ENCODE measurements around the gene LEO1. TPM values are rescaled to one million over a fixed set of nuclear protein-coding genes. Genes with fewer than 3 reads are reported as not detected.
A peak's percentile ranks its signal among the peaks of the same experiment; 100 is the strongest.

Gene LEO1
- total and polyA plus RNA-seq, 8 donors: 0.58 to 16.3 (median 11.2) TPM

DNA sequence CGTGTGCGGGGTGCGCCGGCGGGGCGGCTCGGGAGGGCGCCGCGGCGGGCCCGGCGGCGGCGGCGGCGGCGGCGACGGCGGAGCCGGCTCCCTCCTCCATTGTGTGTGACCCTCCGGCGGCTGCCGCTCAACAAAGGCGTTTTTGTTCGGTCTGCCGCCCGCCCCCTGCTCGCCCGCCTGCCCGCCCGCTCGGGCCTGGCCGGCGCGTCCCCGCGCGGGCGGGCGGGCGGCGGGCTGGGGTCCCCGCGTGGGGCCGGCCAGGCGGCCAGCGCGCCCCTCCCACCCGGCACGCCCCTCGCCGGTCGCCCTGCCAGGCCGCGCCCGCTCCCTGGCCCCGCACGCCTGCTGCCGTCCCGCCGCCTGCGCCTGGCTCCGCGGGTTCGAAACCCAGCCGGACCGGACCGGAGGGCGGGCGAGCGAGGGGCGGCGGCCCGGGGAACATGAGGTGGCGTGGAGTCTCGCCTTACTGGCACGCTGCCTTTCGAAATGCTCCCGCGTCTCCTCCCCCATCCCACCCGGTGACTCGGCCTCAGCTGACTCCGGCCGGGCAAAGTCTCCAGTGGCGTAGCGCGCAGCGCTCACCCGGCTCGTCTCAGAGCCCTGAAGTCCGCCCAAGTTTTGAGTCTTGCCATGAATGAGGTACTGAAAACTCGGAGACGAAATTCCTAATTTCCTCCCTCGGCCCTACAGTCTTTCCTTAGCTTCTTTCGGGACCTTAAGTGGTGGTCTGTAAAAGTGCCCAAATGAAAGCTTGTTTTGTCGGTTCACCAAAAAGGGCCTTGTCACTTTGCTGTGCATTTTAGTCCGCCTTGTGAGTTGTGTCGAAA, 48.0 kb upstream of the LEO1 start:
- peak overlapping the region; percentile 52 to 79 (median 57) for H3K4me3 ChIP-seq
- no peaks in the 10 kb centered on the region for H3K36me3 ChIP-seq
- no peaks in the 10 kb centered on the region for H3K9me3 ChIP-seq
- TF ChIP-seq, protein P1, sequence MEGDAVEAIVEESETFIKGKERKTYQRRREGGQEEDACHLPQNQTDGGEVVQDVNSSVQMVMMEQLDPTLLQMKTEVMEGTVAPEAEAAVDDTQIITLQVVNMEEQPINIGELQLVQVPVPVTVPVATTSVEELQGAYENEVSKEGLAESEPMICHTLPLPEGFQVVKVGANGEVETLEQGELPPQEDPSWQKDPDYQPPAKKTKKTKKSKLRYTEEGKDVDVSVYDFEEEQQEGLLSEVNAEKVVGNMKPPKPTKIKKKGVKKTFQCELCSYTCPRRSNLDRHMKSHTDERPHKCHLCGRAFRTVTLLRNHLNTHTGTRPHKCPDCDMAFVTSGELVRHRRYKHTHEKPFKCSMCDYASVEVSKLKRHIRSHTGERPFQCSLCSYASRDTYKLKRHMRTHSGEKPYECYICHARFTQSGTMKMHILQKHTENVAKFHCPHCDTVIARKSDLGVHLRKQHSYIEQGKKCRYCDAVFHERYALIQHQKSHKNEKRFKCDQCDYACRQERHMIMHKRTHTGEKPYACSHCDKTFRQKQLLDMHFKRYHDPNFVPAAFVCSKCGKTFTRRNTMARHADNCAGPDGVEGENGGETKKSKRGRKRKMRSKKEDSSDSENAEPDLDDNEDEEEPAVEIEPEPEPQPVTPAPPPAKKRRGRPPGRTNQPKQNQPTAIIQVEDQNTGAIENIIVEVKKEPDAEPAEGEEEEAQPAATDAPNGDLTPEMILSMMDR (IDR thresholded peaks at IDR 0.05): no peak
- TF ChIP-seq POLR2A (IDR thresholded peaks at IDR 0.05): peak in 1 of 4 donors; percentile 61
- peak; percentile 74 to 92 (median 91) for TF ChIP-seq POLR2AphosphoS5 (IDR thresholded peaks at IDR 0.05)
- TF ChIP-seq EP300 (IDR thresholded peaks at IDR 0.05): peak; percentile 51
- intact Hi-C loops (cut with DNase I; ENCODE audit: low total_unique reads): no loop called here
- peak overlapping the region; percentile 94 to 97 (median 95) for H3K27ac ChIP-seq
- H3K27me3 ChIP-seq: no peaks in the 10 kb centered on the region
- peak; percentile 89 to 93 for DNase-seq
- H3K4me1 ChIP-seq: peaks cover 21 to 43% (median 33%) of the 10 kb centered on the region in 4 donors
- 0 to 1% (median 0%) methylated on average over 19 to 100 of the region's 100 CpGs for WGBS, 5 donors

DNA sequence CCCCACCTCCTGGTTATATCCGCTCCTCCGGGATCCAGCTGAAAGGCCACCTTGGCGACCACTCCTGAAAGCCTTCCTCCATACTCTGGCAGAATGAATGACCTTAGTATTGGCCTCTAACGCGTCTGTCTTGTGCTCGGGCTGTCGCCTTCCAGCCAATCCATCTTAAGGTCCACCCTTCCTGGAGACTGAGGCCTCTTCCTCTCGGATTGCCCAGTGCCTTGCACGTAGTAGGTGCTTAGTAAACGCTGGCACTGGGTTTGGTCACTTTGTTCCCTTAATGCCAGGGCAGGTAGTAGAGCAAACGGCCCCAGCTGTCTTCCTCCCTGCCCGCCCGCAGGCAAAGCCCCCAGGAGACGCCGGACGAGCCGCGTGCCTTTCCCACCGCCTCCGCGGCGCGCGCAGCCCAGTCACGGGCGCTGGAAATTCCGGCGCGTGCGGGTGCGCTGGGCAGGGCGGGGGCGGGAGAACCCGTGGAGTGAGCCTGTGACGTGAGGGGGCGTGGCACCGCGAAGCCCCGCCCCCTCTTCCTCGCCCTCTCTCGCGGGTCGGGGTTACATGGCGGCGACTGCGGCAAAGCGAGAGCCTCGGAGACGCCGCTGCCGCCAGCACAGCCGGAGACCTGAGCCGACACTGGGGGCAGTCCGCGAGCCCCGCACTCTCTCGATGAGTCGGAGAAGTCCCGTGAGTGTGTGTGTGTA, 47.3 kb upstream of the LEO1 start, which contains the start of gene MAPK6:
Gene MAPK6 (plus strand): TSS at position 527 of the 701 bp plus-strand sequence. CDS start 27,242 bp downstream, outside the sequence.
- no peaks in the 10 kb centered on the region for H3K36me3 ChIP-seq
- no peaks in the 10 kb centered on the region for H3K27me3 ChIP-seq
- H3K4me3 ChIP-seq: peak within 1 kb of the TSS; percentile 52 to 79 (median 57)
- H3K9me3 ChIP-seq: no peaks in the 10 kb centered on the region
- peaks cover 21 to 40% (median 32%) of the 10 kb centered on the region in 4 donors for H3K4me1 ChIP-seq
- intact Hi-C loops (cut with DNase I; ENCODE audit: low total_unique reads): no loop called here
- 1 to 10% (median 4%) methylated on average over 17 to 59 of the region's 59 CpGs for WGBS, 5 donors
- peak; percentile 97 to 99 for DNase-seq
- TF ChIP-seq POLR2AphosphoS5 (IDR thresholded peaks at IDR 0.05): peak; percentile 84 to 93 (median 92)
- TF ChIP-seq POLR2A (IDR thresholded peaks at IDR 0.05): peak in 2 of 4 donors; percentile 68 to 89
- TF ChIP-seq, protein P1 (IDR thresholded peaks at IDR 0.05): no peak
- peak within 1 kb of the TSS; percentile 94 to 97 (median 95) for H3K27ac ChIP-seq

DNA sequence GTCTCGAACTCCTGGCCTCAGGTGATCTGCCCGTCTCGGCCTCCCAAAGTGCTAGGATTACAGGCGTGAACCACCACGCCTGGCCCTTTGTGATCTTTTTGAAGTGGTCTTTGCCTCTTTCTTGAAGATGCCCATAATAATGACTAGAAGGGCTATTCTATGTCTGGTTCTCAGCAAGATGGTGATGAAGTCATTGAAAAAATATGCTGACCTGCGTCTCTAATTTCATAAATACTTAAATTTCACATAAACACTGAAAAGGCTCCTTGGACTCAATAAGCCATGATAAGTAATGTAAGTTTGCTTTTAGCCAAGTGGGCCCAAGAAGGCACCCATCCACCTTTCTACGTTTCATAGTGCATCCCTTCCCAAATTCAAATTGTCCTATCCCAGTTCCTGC, 46.7 kb upstream of the LEO1 start:
- intact Hi-C loops (cut with DNase I; ENCODE audit: low total_unique reads): no loop called here
- Histone ChIP-seq H3K4me3 (peak overlapping the region in 3 of 4 donors; percentile 44 to 79 (median 62)), H3K27ac (peak overlapping the region in 4 of 5 donors; percentile 93 to 97 (median 95)), H3K4me1 (peaks cover 17 to 36% (median 28%) of the 10 kb centered on the region in 4 donors), H3K27me3 (no peaks in the 10 kb centered on the region), H3K9me3 (no peaks in the 10 kb centered on the region), H3K36me3 (no peaks in the 10 kb centered on the region)
- TF ChIP-seq EP300 (IDR thresholded peaks at IDR 0.05) (no peak), POLR2A (IDR thresholded peaks at IDR 0.05) (no peak), POLR2AphosphoS5 (IDR thresholded peaks at IDR 0.05) (no peak)
- TF ChIP-seq, protein P1 (IDR thresholded peaks at IDR 0.05): no peak
- DNase-seq: no peak
- 94 to 97% (median 96%) methylated on average over 7 of the region's 7 CpGs for WGBS, 5 donors

DNA sequence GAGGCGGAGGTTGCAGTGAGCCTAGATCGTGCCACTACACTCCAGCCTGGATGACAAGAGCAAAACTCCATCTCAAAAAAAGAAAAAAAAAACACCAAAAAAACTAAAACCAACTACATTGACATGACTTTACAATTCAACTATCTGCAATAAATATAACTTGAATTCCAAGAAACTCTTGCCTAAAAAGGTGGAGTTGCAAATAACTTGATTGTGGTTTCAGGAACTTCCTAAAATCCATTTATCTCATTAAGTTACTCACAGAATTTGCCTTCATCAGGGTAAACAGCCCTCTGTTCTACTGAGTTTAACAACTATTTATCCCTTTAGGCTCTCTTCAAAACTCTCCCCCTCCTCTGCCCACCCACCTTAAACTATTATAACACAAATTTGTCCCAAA, 44.7 kb upstream of the LEO1 start:
- Histone ChIP-seq H3K27ac (no peak overlapping the region), H3K4me1 (peaks cover 14 to 30% (median 24%) of the 10 kb centered on the region in 4 donors), H3K9me3 (no peaks in the 10 kb centered on the region), H3K4me3 (no peak overlapping the region), H3K27me3 (no peaks in the 10 kb centered on the region), H3K36me3 (no peaks in the 10 kb centered on the region)
- no peak for DNase-seq
- TF ChIP-seq, protein P1 (IDR thresholded peaks at IDR 0.05): no peak
- WGBS, 5 donors: 93 to 100% (median 99%) methylated on average over 2 of the region's 2 CpGs
- intact Hi-C loops (cut with DNase I; ENCODE audit: low total_unique reads): no loop called here

Measured in stomach (tissue), 9 donors.